H9 (cell line): ENCODE data around the gene LPXN. TPM values are rescaled to one million over a fixed set of nuclear protein-coding genes. Genes with fewer than 3 reads are reported as not detected.

ENCODE experiments used
- DNase-seq: peaks from one replicate; pipeline ENCODE4 v3.0.0-alpha.2; 2017
- H2AFZ ChIP-seq: one replicate; pipeline ENCODE4 v1.6.1; 2013; ENCODE audit warnings: mild to moderate bottlenecking, low read length, control low read depth, moderate library complexity
- H2AK5ac ChIP-seq: 2 replicates; pipeline ENCODE4 v1.6.1; 2013; ENCODE audit warnings: low read length, control low read depth, mixed read lengths; ENCODE audit not compliant: insufficient read length
- H2BK120ac ChIP-seq: one replicate; pipeline ENCODE4 v1.6.1; 2013; ENCODE audit warnings: low read depth, mild to moderate bottlenecking, low read length, control low read depth, inconsistent platforms; ENCODE audit not compliant: poor library complexity, severe bottlenecking
- H2BK12ac ChIP-seq: 2 replicates; pipeline ENCODE4 v1.6.1; 2013; ENCODE audit warnings: low read length, control low read depth, mixed read lengths, low read depth; ENCODE audit not compliant: insufficient read length
- H2BK15ac ChIP-seq: 2 replicates; pipeline ENCODE4 v1.6.1; 2013; ENCODE audit warnings: low read depth, low read length, control low read depth
- H2BK20ac ChIP-seq: one replicate; pipeline ENCODE4 v1.6.1; 2013; ENCODE audit warnings: low read depth, mild to moderate bottlenecking, low read length, control low read depth, inconsistent platforms; ENCODE audit not compliant: poor library complexity, severe bottlenecking
- H2BK5ac ChIP-seq: 2 replicates; pipeline ENCODE4 v1.6.1; 2013; ENCODE audit warnings: low read length, control low read depth, mixed read lengths; ENCODE audit not compliant: insufficient read length
- H3K14ac ChIP-seq: 2 replicates; pipeline ENCODE4 v1.6.1; 2013; ENCODE audit warnings: low read length, control low read depth; ENCODE audit not compliant: insufficient read depth
- H3K18ac ChIP-seq: 2 replicates; pipeline ENCODE4 v1.6.1; 2013; ENCODE audit warnings: low read depth, mild to moderate bottlenecking, mixed read lengths, low read length, control low read depth; ENCODE audit not compliant: insufficient read length
- H3K23ac ChIP-seq: 2 replicates; pipeline ENCODE4 v1.6.1; 2013; ENCODE audit warnings: low read length, control low read depth, mixed read lengths, low read depth; ENCODE audit not compliant: insufficient read length
- H3K23me2 ChIP-seq: 2 replicates; pipeline ENCODE4 v1.6.1; 2013; ENCODE audit warnings: low read depth, mild to moderate bottlenecking, mixed read lengths, low read length, control low read depth; ENCODE audit not compliant: insufficient read length, poor library complexity, severe bottlenecking
- H3K27ac ChIP-seq: 2 replicates; pipeline ENCODE4 v1.5.1; 2013; ENCODE audit warnings: low read length, control low read depth, mixed read lengths, low read depth; ENCODE audit not compliant: insufficient read length
- H3K27me3 ChIP-seq: 2 replicates; pipeline ENCODE4 v1.6.1; 2013; ENCODE audit warnings: low read length, control low read depth, inconsistent platforms; ENCODE audit not compliant: insufficient read depth
- H3K4ac ChIP-seq: 2 replicates; pipeline ENCODE4 v1.6.1; 2013; ENCODE audit warnings: low read depth, mild to moderate bottlenecking, control low read depth, inconsistent platforms, low read length, moderate library complexity
- H3K4me1 ChIP-seq: 2 replicates; pipeline ENCODE4 v1.6.1; 2013; ENCODE audit warnings: low read length, control low read depth, inconsistent platforms; ENCODE audit not compliant: insufficient read depth
- H3K4me2 ChIP-seq: 2 replicates; pipeline ENCODE4 v1.6.1; 2013; ENCODE audit warnings: low read length, control low read depth, mixed read lengths; ENCODE audit not compliant: insufficient read length, insufficient read depth
- H3K56ac ChIP-seq: 2 replicates; pipeline ENCODE4 v1.6.1; 2013; ENCODE audit warnings: low read depth, mild to moderate bottlenecking, mixed read lengths, low read length, control low read depth; ENCODE audit not compliant: insufficient read length
- H3K79me1 ChIP-seq: 2 replicates; pipeline ENCODE4 v1.6.1; 2013; ENCODE audit warnings: low read depth, mild to moderate bottlenecking, moderate library complexity, low read length, control low read depth, inconsistent platforms; ENCODE audit not compliant: insufficient read depth, poor library complexity, severe bottlenecking
- H3K79me2 ChIP-seq: 2 replicates; pipeline ENCODE4 v1.6.1; 2013; ENCODE audit warnings: low read length, control low read depth, inconsistent platforms; ENCODE audit not compliant: insufficient read depth
- H3K9ac ChIP-seq: 2 replicates; pipeline ENCODE4 v1.6.1; 2013; ENCODE audit warnings: low read length, control low read depth, mixed read lengths; ENCODE audit not compliant: insufficient read length; ENCODE audit errors: extremely low read depth
- H3K9me3 ChIP-seq: one replicate; pipeline ENCODE4 v1.6.1; 2013; ENCODE audit warnings: low read depth, low read length, inconsistent platforms; ENCODE audit not compliant: control insufficient read depth
- H3T11ph ChIP-seq: one replicate; pipeline ENCODE4 v1.6.1; 2013; ENCODE audit warnings: mild to moderate bottlenecking, low read length, control low read depth, inconsistent platforms
- H4K20me1 ChIP-seq: one replicate; pipeline ENCODE4 v1.6.1; 2013; ENCODE audit not compliant: control insufficient read depth, insufficient read length, insufficient read depth
- H4K5ac ChIP-seq: 2 replicates; pipeline ENCODE4 v1.6.1; 2013; ENCODE audit warnings: low read depth, mild to moderate bottlenecking, mixed read lengths, low read length, control low read depth; ENCODE audit not compliant: insufficient read length
- H4K8ac ChIP-seq: replicated peaks from 2 replicates; pipeline ENCODE4 v1.6.1; 2013; ENCODE audit warnings: low read length, control low read depth, mixed read lengths, low read depth; ENCODE audit not compliant: insufficient read length
- H4K91ac ChIP-seq: 2 replicates; pipeline ENCODE4 v1.6.1; 2013; ENCODE audit warnings: low read depth, mild to moderate bottlenecking, moderate library complexity, mixed read lengths, low read length, control low read depth; ENCODE audit not compliant: insufficient read length
- H3K27ac Mint-ChIP-seq, 3 experiments: 2 replicates in 2 of 3; 3 replicates in 1 of 3; pipeline ENCODE4 v1.8.0; 2020 to 2021; ENCODE audit warnings: mixed read lengths in 3 of 3, mild to moderate bottlenecking in 1 of 3, moderate library complexity in 1 of 3
- H3K27me3 Mint-ChIP-seq: 2 replicates; pipeline ENCODE4 v1.8.0; 2021; ENCODE audit warnings: low read depth, mild to moderate bottlenecking, moderate library complexity, mixed read lengths
- H3K36me3 Mint-ChIP-seq, 3 experiments: 2 replicates in 2 of 3; 3 replicates in 1 of 3; pipeline ENCODE4 v1.8.0; 2020 to 2021; ENCODE audit warnings: low read depth in 3 of 3, mixed read lengths in 3 of 3; ENCODE audit not compliant: insufficient read depth in 1 of 3
- H3K4me1 Mint-ChIP-seq, 2 experiments: 2 replicates each; pipeline ENCODE4 v1.8.0; 2020; ENCODE audit warnings: mixed read lengths in 2 of 2
- H3K4me3 Mint-ChIP-seq, 2 experiments: 2 replicates in 1 of 2; 3 replicates in 1 of 2; pipeline ENCODE4 v1.8.0; 2020 to 2021; ENCODE audit warnings: mild to moderate bottlenecking in 2 of 2, mixed read lengths in 2 of 2, moderate library complexity in 1 of 2
- H3K9me3 Mint-ChIP-seq, 2 experiments: 2 replicates in 1 of 2; 3 replicates in 1 of 2; pipeline ENCODE4 v1.8.0; 2020; ENCODE audit warnings: mild to moderate bottlenecking in 2 of 2, mixed read lengths in 2 of 2, moderate library complexity in 1 of 2
- CTCF ChIP-seq: fragments of 200-600 bp; sonication (generic); conservative IDR thresholded peaks from 3 replicates; pipeline ENCODE4 v1.8.0; 2021; ENCODE audit warnings: antibody characterized with exemption, mild to moderate bottlenecking
- WGBS: extraction: QIAGEN DNeasy Blood & Tissue Kit; methylation state at CpG from one replicate; pipeline ENCODE4 v1.1.7; 2013; ENCODE audit warnings: missing lambda C conversion rate, low lambda C conversion rate, mixed read lengths; ENCODE audit not compliant: insufficient read length; ENCODE audit errors: extremely low coverage; 5-methylcytosine and 5-hydroxymethylcytosine counted together
- total RNA-seq: library from RNA; stranded (reverse); gene quantifications from 2 replicates; pipeline ENCODE4 v1.2.1, GENCODE V29; 2021

The LPXN gene
- total RNA-seq, 1 experiment from 2014 or later = 1.4 TPM

- no peak overlapping the region for H2BK120ac ChIP-seq
- no peaks in the 10 kb centered on the region for H3K23me2 ChIP-seq
- no peaks in the 10 kb centered on the region for H3K79me1 ChIP-seq
- Mint-ChIP-seq H3K27ac (no peak overlapping the region), H3K4me3 (no peak overlapping the region), H3K36me3 (no peaks in the 10 kb centered on the region), H3K9me3 (no peaks in the 10 kb centered on the region), H3K27me3 (no peaks in the 10 kb centered on the region; the same call in none of the 2 replicates), H3K4me1 (peaks cover 0 to 4% of the 10 kb centered on the region in 2 experiments; a peak in 1 of 4 replicates)
- no peak overlapping the region for H2AK5ac ChIP-seq
- no peak overlapping the region for H3K56ac ChIP-seq
- no peaks in the 10 kb centered on the region for H3K79me2 ChIP-seq
- no peak overlapping the region for H2BK20ac ChIP-seq
- no peak overlapping the region for H4K91ac ChIP-seq
- no peak overlapping the region for H3K23ac ChIP-seq
- DNase-seq = no peak
- no peaks in the 10 kb centered on the region; the same call in 1 of the 2 replicates for H3K4me1 ChIP-seq
- H4K20me1 ChIP-seq = no peaks in the 10 kb centered on the region
- no peak overlapping the region for H2BK5ac ChIP-seq
- no peaks in the 10 kb centered on the region for H3K9me3 ChIP-seq
- no peak for TF ChIP-seq CTCF
- WGBS = no CpG with 5 or more reads among the region's 2 CpGs
- no peak overlapping the region for H3K14ac ChIP-seq
- no peak overlapping the region for H3T11ph ChIP-seq
- no peak overlapping the region for H4K5ac ChIP-seq
- H3K4me2 ChIP-seq = no peak overlapping the region
- H3K27me3 ChIP-seq = no peaks in the 10 kb centered on the region
- no peak overlapping the region for H3K18ac ChIP-seq
- no peak overlapping the region for H2BK15ac ChIP-seq
- no peak overlapping the region for H3K27ac ChIP-seq
- H3K9ac ChIP-seq = no peak overlapping the region
- no peak overlapping the region for H4K8ac ChIP-seq
- H2BK12ac ChIP-seq = no peak overlapping the region
- H3K4ac ChIP-seq = no peak overlapping the region
- H2AFZ ChIP-seq = no peak overlapping the region
These were observed 79.8 kb downstream of the LPXN start for GRCh38 chr11:58495906-58496305.
